ENCODE results near the gene NEURL1B. TPM values are rescaled to one million over a fixed set of nuclear protein-coding genes. Genes with fewer than 3 reads are reported as not detected.

The NEURL1B gene
- total and polyA plus RNA-seq, 4 donors, result 1.5 to 10.0 (median 5.5) TPM

DNA sequence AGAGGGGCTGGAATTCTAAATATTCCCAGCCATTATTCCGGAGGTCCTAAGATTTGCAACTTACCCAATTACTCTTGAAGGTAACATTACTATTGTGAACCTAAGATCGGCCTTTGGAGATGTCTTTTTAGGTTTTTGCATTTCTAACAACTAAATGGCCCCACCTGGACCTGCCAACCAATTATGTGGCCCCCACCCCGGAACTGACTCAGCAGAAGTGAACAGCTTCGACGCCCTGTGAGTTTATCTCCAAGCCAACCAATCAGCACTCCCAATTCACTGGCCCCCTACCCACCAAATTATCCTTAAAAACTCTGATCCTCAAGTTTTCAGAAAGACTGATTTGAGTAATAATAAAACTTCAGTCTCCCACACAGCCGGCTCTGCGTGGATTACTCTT lies 62.9 kb downstream of the NEURL1B start (continued):
- TF ChIP-seq, protein P1, sequence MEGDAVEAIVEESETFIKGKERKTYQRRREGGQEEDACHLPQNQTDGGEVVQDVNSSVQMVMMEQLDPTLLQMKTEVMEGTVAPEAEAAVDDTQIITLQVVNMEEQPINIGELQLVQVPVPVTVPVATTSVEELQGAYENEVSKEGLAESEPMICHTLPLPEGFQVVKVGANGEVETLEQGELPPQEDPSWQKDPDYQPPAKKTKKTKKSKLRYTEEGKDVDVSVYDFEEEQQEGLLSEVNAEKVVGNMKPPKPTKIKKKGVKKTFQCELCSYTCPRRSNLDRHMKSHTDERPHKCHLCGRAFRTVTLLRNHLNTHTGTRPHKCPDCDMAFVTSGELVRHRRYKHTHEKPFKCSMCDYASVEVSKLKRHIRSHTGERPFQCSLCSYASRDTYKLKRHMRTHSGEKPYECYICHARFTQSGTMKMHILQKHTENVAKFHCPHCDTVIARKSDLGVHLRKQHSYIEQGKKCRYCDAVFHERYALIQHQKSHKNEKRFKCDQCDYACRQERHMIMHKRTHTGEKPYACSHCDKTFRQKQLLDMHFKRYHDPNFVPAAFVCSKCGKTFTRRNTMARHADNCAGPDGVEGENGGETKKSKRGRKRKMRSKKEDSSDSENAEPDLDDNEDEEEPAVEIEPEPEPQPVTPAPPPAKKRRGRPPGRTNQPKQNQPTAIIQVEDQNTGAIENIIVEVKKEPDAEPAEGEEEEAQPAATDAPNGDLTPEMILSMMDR (IDR thresholded peaks at IDR 0.05; ENCODE audit: low read depth, low read length, missing input control), result no peak

DNA sequence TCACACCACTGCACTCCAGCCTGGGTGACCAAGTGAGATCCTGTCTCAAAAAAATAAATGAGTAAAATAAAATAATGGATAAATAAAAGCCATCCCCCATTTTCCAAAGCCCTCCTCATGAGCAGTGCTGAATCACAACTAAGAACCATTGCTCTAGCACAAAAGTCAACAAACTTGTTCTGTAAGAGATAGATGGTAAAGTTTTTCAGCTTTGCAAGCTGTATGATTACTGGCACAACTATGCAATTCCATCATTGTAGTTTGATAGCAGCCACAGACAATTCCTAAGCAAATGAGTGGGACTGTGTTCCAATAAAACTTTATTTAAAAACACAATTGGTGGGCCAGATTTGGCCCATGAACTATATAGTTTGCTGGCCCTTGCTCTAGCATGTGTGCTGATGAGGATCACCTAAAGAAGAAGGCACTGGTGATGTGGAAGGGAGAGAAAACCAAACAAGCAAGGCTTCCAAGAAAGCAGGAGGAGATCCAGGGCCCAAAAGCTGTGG lies 64.6 kb downstream of the NEURL1B start:
- Histone ChIP-seq H3K9me3 (ENCODE audit: control insufficient read depth in 4 of 4, low read length in 3 of 4) (no peaks in the 10 kb centered on the region), H3K27ac (ENCODE audit: low read depth in 1 of 2, low read length in 2 of 2) (no peak overlapping the region), H3K4me3 (ENCODE audit: low read depth in 1 of 3, low read length in 3 of 3) (no peak overlapping the region), H3K36me3 (ENCODE audit: control insufficient read depth in 4 of 4, insufficient read depth in 3 of 4, low read depth in 1 of 4, low read length in 3 of 4) (no peaks in the 10 kb centered on the region), H3K27me3 (ENCODE audit: control insufficient read depth in 4 of 4, insufficient read depth in 4 of 4, low read length in 3 of 4) (peaks cover 0 to 3% (median 1%) of the 10 kb centered on the region in 4 donors), H3K9ac (ENCODE audit: low read depth in 1 of 2, low read length in 2 of 2) (no peak overlapping the region), H3K4me1 (ENCODE audit: control insufficient read depth in 4 of 4, insufficient read depth in 4 of 4, low read length in 3 of 4) (no peaks in the 10 kb centered on the region)
- no peak for TF ChIP-seq GABPA (IDR thresholded peaks at IDR 0.05 in 1 of 2, conservative IDR thresholded peaks at IDR 0.05 in 1 of 2)
- TF ChIP-seq, protein P2, sequence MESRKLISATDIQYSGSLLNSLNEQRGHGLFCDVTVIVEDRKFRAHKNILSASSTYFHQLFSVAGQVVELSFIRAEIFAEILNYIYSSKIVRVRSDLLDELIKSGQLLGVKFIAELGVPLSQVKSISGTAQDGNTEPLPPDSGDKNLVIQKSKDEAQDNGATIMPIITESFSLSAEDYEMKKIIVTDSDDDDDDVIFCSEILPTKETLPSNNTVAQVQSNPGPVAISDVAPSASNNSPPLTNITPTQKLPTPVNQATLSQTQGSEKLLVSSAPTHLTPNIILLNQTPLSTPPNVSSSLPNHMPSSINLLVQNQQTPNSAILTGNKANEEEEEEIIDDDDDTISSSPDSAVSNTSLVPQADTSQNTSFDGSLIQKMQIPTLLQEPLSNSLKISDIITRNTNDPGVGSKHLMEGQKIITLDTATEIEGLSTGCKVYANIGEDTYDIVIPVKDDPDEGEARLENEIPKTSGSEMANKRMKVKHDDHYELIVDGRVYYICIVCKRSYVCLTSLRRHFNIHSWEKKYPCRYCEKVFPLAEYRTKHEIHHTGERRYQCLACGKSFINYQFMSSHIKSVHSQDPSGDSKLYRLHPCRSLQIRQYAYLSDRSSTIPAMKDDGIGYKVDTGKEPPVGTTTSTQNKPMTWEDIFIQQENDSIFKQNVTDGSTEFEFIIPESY (IDR thresholded peaks at IDR 0.05), result no peak
- TF ChIP-seq YY1 (IDR thresholded peaks at IDR 0.05), result no peak
- TF ChIP-seq HNF4A (conservative IDR thresholded peaks at IDR 0.05), result no peak
- TF ChIP-seq, protein P3, sequence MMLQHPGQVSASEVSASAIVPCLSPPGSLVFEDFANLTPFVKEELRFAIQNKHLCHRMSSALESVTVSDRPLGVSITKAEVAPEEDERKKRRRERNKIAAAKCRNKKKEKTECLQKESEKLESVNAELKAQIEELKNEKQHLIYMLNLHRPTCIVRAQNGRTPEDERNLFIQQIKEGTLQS (IDR thresholded peaks at IDR 0.05), result no peak
- TF ChIP-seq FOXA1 (IDR thresholded peaks at IDR 0.05), result no peak
- no peak for TF ChIP-seq TAF1 (conservative IDR thresholded peaks at IDR 0.05)
- no peak for TF ChIP-seq NR2F2 (IDR thresholded peaks at IDR 0.05)
- no peak for DNase-seq (ENCODE audit: low spot score)

DNA sequence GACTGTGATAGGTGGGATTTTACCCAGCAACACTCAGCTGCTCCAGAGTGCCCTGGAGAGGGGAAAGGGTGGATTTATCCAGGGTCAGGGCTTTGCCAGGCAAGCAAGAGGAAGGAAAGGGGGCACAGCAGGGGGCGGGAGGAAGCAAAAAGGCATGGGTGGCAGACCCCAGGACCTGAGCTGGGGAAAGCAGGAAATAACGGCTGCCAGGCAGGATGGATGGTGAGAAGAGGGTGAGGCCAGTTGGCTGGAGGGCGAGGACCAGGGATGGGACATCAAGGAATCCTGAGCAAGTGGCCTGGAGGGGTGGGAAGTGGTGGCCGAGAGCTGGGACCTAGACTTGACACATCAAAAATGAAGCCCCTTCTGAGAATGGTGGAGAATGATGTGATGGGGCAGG lies 65.7 kb downstream of the NEURL1B start:
- H3K4me3 ChIP-seq (ENCODE audit: low read depth in 1 of 3, low read length in 3 of 3), result no peak overlapping the region
- H3K36me3 ChIP-seq (ENCODE audit: control insufficient read depth in 4 of 4, insufficient read depth in 3 of 4, low read depth in 1 of 4, low read length in 3 of 4), result no peaks in the 10 kb centered on the region
- TF ChIP-seq, protein P2 (IDR thresholded peaks at IDR 0.05), result no peak
- TF ChIP-seq FOXA2 (IDR thresholded peaks at IDR 0.05) (no peak), HNF4A (conservative IDR thresholded peaks at IDR 0.05) (no peak), HNF4G (IDR thresholded peaks at IDR 0.05) (no peak), TAF1 (conservative IDR thresholded peaks at IDR 0.05) (no peak), RXRA (IDR thresholded peaks at IDR 0.05) (no peak), YY1 (IDR thresholded peaks at IDR 0.05) (no peak), JUND (IDR thresholded peaks at IDR 0.05) (no peak), SP1 (IDR thresholded peaks at IDR 0.05) (no peak), NR2F2 (IDR thresholded peaks at IDR 0.05) (no peak), RAD21 (IDR thresholded peaks at IDR 0.05) (no peak), GABPA (IDR thresholded peaks at IDR 0.05 in 1 of 2, conservative IDR thresholded peaks at IDR 0.05 in 1 of 2) (no peak)
- TF ChIP-seq, protein P3 (IDR thresholded peaks at IDR 0.05), result no peak
- TF ChIP-seq, protein P4, sequence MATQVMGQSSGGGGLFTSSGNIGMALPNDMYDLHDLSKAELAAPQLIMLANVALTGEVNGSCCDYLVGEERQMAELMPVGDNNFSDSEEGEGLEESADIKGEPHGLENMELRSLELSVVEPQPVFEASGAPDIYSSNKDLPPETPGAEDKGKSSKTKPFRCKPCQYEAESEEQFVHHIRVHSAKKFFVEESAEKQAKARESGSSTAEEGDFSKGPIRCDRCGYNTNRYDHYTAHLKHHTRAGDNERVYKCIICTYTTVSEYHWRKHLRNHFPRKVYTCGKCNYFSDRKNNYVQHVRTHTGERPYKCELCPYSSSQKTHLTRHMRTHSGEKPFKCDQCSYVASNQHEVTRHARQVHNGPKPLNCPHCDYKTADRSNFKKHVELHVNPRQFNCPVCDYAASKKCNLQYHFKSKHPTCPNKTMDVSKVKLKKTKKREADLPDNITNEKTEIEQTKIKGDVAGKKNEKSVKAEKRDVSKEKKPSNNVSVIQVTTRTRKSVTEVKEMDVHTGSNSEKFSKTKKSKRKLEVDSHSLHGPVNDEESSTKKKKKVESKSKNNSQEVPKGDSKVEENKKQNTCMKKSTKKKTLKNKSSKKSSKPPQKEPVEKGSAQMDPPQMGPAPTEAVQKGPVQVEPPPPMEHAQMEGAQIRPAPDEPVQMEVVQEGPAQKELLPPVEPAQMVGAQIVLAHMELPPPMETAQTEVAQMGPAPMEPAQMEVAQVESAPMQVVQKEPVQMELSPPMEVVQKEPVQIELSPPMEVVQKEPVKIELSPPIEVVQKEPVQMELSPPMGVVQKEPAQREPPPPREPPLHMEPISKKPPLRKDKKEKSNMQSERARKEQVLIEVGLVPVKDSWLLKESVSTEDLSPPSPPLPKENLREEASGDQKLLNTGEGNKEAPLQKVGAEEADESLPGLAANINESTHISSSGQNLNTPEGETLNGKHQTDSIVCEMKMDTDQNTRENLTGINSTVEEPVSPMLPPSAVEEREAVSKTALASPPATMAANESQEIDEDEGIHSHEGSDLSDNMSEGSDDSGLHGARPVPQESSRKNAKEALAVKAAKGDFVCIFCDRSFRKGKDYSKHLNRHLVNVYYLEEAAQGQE (IDR thresholded peaks at IDR 0.05), result no peak
- TF ChIP-seq, protein P5, sequence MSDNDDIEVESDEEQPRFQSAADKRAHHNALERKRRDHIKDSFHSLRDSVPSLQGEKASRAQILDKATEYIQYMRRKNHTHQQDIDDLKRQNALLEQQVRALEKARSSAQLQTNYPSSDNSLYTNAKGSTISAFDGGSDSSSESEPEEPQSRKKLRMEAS (IDR thresholded peaks at IDR 0.05), result no peak
- TF ChIP-seq, protein P1 (IDR thresholded peaks at IDR 0.05; ENCODE audit: low read depth, low read length, missing input control), result no peak
- H3K9me3 ChIP-seq (ENCODE audit: control insufficient read depth in 4 of 4, low read length in 3 of 4), result no peaks in the 10 kb centered on the region
- no peak for DNase-seq (ENCODE audit: low spot score)
- WGBS, result 43% methylated on average over 4 of the region's 4 CpGs
- no peak overlapping the region for H3K9ac ChIP-seq (ENCODE audit: low read depth in 1 of 2, low read length in 2 of 2)
- peaks cover 0 to 3% (median under 1%) of the 10 kb centered on the region in 4 donors for H3K27me3 ChIP-seq (ENCODE audit: control insufficient read depth in 4 of 4, insufficient read depth in 4 of 4, low read length in 3 of 4)
- no peak overlapping the region for H3K27ac ChIP-seq (ENCODE audit: low read depth in 1 of 2, low read length in 2 of 2)
- H3K4me1 ChIP-seq (ENCODE audit: control insufficient read depth in 4 of 4, insufficient read depth in 4 of 4, low read length in 3 of 4), result no peaks in the 10 kb centered on the region
